HL-60 (cell line): Measurements from ENCODE around the gene NEK11.

Experiments used
- CTCF ChIP-seq: IDR thresholded peaks from one replicate; pipeline ENCODE4 v1.5.1; 2011; ENCODE audit warnings: low read length, control low read depth, inconsistent platforms; ENCODE audit not compliant: insufficient read depth
- POLR2AphosphoS5 ChIP-seq: IDR thresholded peaks from 2 replicates; pipeline ENCODE4 v1.6.1; 2012; ENCODE audit warnings: low read depth

GRCh38 chr3:131143802-131144201, 117.1 kb downstream of the NEK11 start:
- TF ChIP-seq POLR2AphosphoS5 (no peak), CTCF (no peak)
